GM12875 (cell line): ENCODE measurements around the gene MED15.

Source experiments
- H3K4me3 ChIP-seq: one replicate; pipeline ENCODE4 v1.5.1; 2011; ENCODE audit warnings: low read depth, low read length, control low read depth
- TF ChIP-seq, protein P1 (sequence below): IDR thresholded peaks from 2 replicates; pipeline ENCODE4 v1.5.1; 2011; ENCODE audit warnings: low read depth, mild to moderate bottlenecking, control low read depth, inconsistent platforms, low read length, moderate library complexity, borderline replicate concordance; ENCODE audit not compliant: insufficient read depth

MED15 gene

DNA sequence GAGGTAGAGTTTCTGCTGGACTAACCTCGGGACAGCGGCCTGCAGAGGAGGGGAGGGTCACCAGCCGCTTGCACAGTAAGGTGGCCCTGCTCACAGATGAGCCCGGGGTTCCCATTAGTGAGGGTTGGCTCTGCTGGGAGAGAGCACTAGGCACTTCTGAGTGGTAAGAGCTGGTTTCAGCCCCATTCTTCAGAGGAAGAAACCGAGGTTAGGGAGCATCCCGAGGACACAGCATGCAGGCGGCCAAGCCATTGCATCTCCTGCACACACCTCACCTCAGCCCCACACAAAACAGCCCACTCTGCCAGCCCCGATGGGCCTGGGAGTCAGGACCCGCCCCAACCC, 99.3 kb downstream of the MED15 start:
- TF ChIP-seq, protein P1, sequence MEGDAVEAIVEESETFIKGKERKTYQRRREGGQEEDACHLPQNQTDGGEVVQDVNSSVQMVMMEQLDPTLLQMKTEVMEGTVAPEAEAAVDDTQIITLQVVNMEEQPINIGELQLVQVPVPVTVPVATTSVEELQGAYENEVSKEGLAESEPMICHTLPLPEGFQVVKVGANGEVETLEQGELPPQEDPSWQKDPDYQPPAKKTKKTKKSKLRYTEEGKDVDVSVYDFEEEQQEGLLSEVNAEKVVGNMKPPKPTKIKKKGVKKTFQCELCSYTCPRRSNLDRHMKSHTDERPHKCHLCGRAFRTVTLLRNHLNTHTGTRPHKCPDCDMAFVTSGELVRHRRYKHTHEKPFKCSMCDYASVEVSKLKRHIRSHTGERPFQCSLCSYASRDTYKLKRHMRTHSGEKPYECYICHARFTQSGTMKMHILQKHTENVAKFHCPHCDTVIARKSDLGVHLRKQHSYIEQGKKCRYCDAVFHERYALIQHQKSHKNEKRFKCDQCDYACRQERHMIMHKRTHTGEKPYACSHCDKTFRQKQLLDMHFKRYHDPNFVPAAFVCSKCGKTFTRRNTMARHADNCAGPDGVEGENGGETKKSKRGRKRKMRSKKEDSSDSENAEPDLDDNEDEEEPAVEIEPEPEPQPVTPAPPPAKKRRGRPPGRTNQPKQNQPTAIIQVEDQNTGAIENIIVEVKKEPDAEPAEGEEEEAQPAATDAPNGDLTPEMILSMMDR: no peak
- no peak overlapping the region for H3K4me3 ChIP-seq

DNA sequence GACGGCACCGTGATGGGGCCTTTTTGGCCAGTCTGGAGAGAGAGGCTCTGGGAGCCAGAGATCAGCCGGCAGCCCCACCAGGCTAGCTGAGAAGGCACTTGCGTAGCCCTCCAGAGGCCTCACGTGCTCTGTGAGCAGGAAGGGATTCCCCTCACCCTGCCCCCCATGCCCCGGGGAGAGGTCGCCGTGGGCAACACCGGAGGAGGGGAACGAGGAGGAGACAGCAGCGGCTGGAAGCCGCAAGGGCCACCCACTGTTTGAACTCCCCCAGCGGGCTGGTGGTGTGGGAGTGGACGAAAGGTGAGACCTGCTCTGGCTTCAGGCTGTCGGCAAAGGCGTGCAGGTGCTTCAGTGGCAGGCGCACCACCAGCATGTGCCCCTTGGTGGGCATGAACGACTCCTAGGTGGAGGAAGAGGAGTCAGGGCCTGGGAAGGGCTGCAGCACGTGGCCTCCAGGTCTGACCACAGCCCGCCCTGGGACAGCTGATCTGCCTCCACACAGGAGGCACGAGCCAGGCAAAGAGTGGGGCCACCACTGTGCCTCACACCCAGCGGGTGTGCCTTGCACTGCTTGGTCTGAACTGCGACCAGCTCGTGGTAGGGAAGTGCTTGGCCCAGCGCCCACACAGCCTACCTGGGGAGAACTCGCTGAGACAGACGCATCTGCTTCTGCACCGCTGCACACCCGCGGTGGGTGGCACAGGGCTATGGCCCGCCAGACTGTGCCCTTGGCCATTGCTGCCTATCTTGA, 99.9 kb downstream of the MED15 start:
- no peak overlapping the region for H3K4me3 ChIP-seq
- TF ChIP-seq, protein P1: no peak

DNA sequence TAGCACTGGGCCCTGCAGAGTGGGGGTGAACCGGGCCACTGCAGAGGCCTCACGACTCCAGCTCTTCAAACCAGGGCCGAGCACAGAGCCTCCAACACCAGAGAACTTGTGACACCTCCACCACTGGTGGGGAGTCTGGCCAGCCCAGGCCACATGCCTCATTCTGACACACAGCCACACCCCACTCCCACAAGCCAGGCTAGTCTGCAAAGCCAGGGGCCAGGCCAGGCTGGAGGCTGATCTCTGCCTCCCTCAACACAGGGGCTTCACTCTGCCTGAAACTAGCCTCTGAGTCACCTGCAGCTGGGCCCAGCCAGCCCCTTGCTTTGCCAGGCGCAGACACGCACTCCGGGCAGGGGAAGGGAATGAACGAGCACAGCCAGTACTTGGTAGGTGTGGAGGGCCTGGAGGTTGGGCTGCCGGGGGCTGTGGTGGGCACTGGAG, 102.9 kb downstream of the MED15 start:
- no peak overlapping the region for H3K4me3 ChIP-seq
- TF ChIP-seq, protein P1: no peak

DNA sequence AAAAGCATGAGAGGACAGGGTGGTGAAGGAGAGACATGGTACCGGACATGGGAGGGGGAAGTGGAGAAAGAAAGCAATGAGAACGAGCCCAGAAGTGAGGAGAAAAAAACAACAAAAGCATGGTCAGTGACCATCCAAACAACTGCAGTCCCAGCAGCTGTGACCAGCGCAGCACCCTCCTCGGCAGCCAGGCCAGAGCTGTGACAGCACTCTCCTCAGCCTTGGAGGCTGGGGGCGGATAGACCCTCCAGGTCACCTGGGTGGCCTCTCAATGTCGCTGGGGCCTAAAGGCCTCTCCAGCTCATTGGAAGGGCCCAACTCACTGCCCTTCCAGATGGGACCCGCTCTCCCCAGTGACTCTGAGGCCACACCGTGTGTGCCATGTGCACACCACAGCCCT, 103.3 kb downstream of the MED15 start:
- TF ChIP-seq, protein P1: no peak
- H3K4me3 ChIP-seq: no peak overlapping the region

DNA sequence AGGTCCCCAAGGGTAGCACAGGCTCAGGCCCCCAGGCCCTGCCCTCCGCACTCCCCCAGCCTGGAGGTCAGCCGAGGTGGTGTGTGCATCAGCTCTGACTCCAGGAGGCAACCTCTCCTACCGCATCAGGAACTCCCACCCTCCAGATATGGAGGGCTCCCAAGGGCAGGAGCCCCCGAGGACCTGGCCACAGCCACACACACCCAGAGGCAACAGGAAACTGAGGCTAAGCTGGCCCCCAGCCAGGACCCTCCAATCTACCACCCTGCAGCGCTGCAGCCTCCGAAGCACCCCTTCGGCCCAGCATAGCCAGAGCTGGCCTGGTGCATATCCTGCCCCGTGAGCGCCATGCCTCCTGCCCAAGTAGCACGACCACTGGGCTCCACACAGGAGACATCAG, 104.0 kb downstream of the MED15 start:
- no peak overlapping the region for H3K4me3 ChIP-seq
- TF ChIP-seq, protein P1: no peak

DNA sequence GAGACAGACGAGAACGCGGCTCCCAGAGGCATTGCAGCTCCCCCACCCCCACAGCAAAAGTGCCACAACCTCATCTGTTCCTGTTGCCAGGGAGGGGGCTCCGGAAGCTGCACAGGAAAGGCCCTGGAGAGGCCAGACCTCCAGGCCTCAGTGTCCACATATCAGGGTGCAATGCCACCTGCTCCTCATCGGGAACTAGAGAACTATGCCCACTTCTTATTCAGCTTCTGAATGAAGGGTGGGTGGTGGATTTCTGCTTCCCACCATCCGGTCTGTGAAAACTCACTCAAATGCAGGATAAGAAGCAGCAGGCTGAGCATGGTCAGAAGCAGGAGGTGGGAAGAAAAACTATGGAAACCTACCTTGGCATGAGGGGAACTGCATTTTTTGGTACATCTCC, 105.9 kb downstream of the MED15 start:
- TF ChIP-seq, protein P1: no peak
- H3K4me3 ChIP-seq: no peak overlapping the region

DNA sequence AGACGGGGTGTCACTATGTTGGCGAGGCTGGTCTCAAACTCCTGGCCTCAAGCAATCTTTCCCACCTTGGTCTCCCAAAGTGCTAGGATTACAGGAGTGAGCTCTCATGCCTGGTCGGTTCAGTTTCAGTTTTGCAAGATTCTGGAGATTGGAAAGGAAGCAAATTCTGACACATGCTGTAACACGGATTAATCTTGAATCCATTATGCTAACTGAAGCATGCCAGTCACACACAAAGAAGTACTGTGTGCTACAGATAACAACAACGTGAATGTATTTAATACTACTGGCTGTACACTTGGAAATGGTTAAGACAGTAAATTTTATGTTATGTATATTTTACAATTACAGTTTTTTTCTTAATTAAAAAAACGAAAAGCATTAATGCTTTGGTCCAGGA, 107.6 kb downstream of the MED15 start:
- TF ChIP-seq, protein P1: no peak
- H3K4me3 ChIP-seq: no peak overlapping the region
